ENCODE data around the gene HSPB1.

The HSPB1 gene

GRCh38 chr7:76302347-76303201, at the start of gene HSPB1:
Gene HSPB1 (plus strand): TSS chr7:76302673. CDS start chr7:76302713, 40 bp downstream.
- peak; percentile 91 for DNase-seq (ENCODE audit: low read depth)
- peak within 1 kb of the TSS; percentile 74 for H3K4me3 ChIP-seq (ENCODE audit: low read depth, low read length)
- TF ChIP-seq CTCF (conservative IDR thresholded peaks at IDR 0.05; ENCODE audit: low read depth, low read length): no peak

GRCh38 chr7:76254781-76255180, 47.7 kb upstream of the HSPB1 start:
- TF ChIP-seq CTCF (conservative IDR thresholded peaks at IDR 0.05; ENCODE audit: low read depth, low read length): no peak
- DNase-seq (ENCODE audit: low read depth): no peak
- H3K4me3 ChIP-seq (ENCODE audit: low read depth, low read length): no peak overlapping the region

GRCh38 chr7:76257973-76258372, 44.5 kb upstream of the HSPB1 start:
- no peak for DNase-seq (ENCODE audit: low read depth)
- peak; percentile 22 for TF ChIP-seq CTCF (conservative IDR thresholded peaks at IDR 0.05; ENCODE audit: low read depth, low read length)
- no peak overlapping the region for H3K4me3 ChIP-seq (ENCODE audit: low read depth, low read length)

GRCh38 chr7:76259124-76260093, 43.1 kb upstream of the HSPB1 start:
- H3K4me3 ChIP-seq (ENCODE audit: low read depth, low read length): no peak overlapping the region
- no peak for TF ChIP-seq CTCF (conservative IDR thresholded peaks at IDR 0.05; ENCODE audit: low read depth, low read length)
- DNase-seq (ENCODE audit: low read depth): no peak

GRCh38 chr7:76260171-76260703, 42.2 kb upstream of the HSPB1 start:
- H3K4me3 ChIP-seq (ENCODE audit: low read depth, low read length): no peak overlapping the region
- DNase-seq (ENCODE audit: low read depth): peak; percentile 22
- no peak for TF ChIP-seq CTCF (conservative IDR thresholded peaks at IDR 0.05; ENCODE audit: low read depth, low read length)

- no peak for DNase-seq (ENCODE audit: low read depth)
- no peak overlapping the region for H3K4me3 ChIP-seq (ENCODE audit: low read depth, low read length)
- TF ChIP-seq CTCF (conservative IDR thresholded peaks at IDR 0.05; ENCODE audit: low read depth, low read length): no peak
Measured at GRCh38 chr7:76261329-76261728, 41.1 kb upstream of the HSPB1 start.

Data from choroid plexus epithelial cell (primary cell).